ENCODE measurements around the gene EPHA7. TPM values are rescaled to one million over a fixed set of nuclear protein-coding genes. Genes with fewer than 3 reads are reported as not detected.

Gene EPHA7
- total RNA-seq, 1 donor from 2014 or later, result 0.13 TPM

DNA sequence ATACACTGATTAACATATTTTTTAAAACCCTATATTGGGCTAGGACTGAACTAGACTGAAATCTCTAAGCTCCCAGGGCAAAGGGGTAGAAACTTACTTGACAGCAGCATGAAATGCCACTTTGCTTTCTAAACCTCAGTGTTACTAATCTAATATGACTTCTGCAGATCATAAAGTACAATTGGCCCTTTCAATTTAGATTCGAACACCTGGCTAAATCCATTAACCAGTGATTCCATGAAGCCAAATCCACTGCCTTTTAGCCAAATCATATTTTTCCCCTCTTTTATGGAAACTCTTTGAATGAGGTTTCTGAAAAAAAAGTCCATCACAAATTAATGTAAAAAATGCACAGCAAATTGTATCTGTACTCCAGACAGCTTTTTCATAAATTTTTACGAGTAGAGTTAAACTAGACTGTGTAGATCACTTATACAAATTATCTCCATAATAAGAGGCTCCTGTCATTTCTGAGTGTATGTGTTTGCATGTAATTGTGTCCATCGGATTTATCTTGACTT is 25.7 kb downstream of the EPHA7 start:
- no peak for DNase-seq (ENCODE audit: low read depth, low spot score)

DNA sequence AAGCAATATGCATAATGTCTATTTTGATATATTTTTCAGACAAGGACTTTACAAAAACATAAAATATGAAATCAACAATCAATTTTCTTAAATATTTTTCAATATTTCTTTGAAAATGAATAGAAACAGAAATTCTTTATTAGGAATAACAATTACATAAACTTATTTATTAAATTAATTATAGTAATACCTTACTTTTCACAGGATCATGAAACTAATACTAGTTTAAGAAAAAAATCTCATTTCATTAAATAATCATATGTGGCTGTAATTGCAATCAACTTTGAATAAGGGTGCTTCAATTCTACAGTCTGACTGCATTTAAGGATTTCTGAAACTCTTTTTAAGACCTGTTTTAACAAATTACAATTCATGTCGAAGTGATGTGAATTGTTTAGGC is 26.6 kb downstream of the EPHA7 start:
- DNase-seq (ENCODE audit: low read depth, low spot score), result no peak

DNA sequence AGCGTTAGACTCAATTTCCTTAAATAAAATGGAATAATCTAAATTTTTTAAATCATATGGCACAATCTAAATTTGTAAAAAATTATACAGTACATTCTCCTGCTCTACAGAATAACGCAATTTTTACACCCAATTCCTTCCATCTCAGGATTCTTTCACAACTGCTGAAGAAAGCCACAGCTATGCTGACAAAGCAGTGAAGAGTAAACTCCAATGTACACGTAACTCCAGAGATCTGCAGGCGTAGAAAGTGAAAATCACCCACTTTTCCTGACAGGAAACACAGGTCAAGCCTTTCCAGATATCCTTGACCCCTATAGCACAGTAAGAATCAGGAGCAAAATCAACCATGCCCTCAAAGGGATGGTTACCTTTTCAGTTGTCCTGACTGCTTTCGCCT is 27.4 kb downstream of the EPHA7 start:
- DNase-seq (ENCODE audit: low read depth, low spot score), result no peak

GRCh38 chr6:93389192-93389591 is 30.2 kb downstream of the EPHA7 start:
- no peak for DNase-seq (ENCODE audit: low read depth, low spot score)

DNA sequence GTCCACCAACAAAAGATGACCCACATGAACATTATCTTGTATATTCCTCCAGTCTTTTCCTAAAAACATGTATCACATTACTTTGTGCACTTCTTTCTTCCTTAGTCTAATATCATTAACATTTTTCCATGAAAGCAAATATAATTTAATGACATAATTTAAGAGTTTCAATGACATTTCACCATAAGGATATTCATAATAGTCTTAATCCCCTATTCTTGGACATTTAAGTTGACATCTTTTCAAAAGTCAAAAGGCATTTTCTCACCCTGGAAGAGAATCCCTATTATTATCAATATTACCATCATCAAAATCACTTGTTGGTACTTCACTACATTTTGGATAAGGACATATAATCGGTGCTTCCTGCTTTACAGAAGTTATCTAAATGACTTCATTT is 31.3 kb downstream of the EPHA7 start:
- DNase-seq (ENCODE audit: low read depth, low spot score), result no peak

DNA sequence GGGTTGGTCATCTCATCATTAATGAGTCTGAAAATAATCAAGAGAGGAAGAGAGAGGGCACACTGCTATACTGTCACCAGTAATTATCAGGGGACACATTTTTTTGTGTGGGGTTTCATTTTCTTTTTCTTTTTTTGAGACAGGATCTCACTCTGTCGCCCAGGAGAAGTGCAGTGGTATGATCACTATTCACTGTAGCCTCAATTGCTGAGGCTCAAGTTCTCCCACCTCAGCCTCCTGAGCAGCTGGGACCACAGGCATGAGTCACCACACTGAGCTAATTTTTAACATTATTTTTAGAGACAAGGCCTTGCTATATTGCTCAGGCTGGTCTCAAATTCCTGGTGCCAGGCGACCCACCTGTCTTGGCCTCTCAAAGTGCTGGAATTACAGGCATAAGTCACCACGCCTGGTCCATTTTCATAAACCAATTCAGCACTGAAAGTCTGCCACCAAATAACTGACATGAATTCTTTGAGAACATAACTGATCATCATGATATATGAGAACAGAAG is 43.3 kb downstream of the EPHA7 start:
- DNase-seq (ENCODE audit: low read depth, low spot score), result no peak

DNA sequence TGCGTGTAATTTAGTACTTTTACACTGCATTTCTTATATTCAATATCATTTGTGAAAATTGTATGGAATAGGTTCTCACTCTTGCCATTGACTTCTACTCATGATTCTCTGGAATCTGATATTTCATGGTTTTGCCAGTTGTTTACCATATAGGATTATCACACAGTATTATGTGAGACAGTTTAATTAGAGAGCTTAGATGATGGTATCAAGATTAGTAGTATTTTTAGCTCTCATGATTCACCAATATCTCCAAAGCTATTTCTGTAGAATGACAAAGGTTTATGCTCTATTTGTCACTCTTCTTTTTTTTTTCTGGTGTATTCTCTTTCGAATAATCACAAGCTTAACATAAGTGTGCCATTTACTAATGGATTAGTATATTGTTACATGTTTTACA is 45.9 kb downstream of the EPHA7 start:
- DNase-seq (ENCODE audit: low read depth, low spot score), result no peak

GRCh38 chr6:93371756-93372155 is 47.6 kb downstream of the EPHA7 start:
- no peak for DNase-seq (ENCODE audit: low read depth, low spot score)

DNA sequence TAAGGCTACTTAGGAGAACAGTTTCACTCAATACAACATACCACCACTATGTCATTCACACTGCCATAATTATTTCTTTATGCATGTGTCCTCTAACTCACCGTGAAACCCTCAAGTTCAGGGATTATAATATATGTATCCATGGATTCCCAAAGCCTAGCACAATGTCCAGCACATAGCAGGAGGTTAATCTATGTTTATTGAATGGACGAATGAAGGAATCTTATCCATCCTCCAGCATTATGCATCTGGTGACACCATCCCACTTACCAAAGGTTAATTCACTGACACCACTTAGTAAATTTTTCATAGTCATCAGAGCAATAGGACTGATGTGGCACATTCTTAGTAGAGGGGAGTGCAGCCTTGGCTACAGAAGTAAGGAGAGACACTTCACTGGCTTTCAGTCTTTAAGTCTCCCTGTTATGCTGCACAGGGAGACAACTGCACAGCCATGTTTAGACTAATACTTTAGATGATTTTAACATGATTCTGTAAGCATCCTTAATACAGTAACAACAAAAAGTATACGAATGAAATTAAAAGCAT is 49.7 kb downstream of the EPHA7 start:
- no peak for DNase-seq (ENCODE audit: low read depth, low spot score)

GRCh38 chr6:93366506-93366905 is 52.9 kb downstream of the EPHA7 start:
- DNase-seq (ENCODE audit: low read depth, low spot score), result no peak

- no peak for DNase-seq (ENCODE audit: low read depth, low spot score)
Observed at GRCh38 chr6:93365445-93365844, 53.9 kb downstream of the EPHA7 start.

DNA sequence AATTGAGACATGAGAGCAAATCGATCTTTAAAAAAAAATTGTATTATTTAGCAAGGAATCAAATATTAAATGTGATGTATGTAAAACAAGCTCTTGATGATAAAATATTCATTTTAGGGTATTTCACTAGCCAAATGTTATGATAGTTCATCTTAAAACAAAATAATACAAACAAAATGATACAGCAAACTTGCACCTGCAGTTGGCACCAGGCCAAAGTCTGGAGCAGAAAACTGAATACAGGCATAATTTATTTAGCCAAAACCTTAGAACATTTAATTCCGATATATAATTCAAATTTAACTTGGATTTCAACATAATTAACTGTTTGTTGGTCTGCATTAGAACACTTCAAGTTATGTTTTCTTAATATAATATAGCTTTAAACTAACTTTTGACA is 60.9 kb downstream of the EPHA7 start:
- no peak for DNase-seq (ENCODE audit: low read depth, low spot score)

- no peak for DNase-seq (ENCODE audit: low read depth, low spot score)
Observed at GRCh38 chr6:93352604-93353003, 66.8 kb downstream of the EPHA7 start.

- DNase-seq (ENCODE audit: low read depth, low spot score), result no peak
Observed at GRCh38 chr6:93351222-93351621, 68.1 kb downstream of the EPHA7 start.

- DNase-seq (ENCODE audit: low read depth, low spot score), result no peak
Observed at GRCh38 chr6:93350774-93351173, 68.6 kb downstream of the EPHA7 start.

DNA sequence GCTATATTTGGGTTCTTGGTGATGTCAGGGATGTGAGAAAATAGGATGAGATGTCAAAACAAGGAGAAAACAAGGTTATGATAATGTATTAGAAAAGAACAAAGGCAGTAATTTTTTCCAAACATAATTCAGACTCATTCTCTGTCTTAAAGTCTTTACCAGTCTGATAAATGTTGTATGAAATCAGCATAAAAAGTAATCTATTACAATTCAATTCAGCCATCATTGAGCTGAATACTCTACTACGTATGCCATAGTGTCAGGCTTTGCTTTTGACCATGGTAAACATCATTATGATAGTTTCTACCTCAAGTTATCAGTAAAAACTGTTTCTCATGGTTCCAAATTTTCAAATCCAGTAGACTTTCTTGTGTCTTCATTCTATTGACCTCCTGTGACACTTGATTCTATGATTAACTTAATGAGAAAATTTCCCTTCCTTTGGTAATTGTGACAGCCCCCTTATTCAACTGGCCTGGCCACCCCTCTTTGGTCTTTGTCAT is 75.0 kb downstream of the EPHA7 start:
- DNase-seq (ENCODE audit: low read depth, low spot score), result no peak

- DNase-seq (ENCODE audit: low read depth, low spot score), result no peak
Observed at GRCh38 chr6:93343476-93343875, 75.9 kb downstream of the EPHA7 start.

DNA sequence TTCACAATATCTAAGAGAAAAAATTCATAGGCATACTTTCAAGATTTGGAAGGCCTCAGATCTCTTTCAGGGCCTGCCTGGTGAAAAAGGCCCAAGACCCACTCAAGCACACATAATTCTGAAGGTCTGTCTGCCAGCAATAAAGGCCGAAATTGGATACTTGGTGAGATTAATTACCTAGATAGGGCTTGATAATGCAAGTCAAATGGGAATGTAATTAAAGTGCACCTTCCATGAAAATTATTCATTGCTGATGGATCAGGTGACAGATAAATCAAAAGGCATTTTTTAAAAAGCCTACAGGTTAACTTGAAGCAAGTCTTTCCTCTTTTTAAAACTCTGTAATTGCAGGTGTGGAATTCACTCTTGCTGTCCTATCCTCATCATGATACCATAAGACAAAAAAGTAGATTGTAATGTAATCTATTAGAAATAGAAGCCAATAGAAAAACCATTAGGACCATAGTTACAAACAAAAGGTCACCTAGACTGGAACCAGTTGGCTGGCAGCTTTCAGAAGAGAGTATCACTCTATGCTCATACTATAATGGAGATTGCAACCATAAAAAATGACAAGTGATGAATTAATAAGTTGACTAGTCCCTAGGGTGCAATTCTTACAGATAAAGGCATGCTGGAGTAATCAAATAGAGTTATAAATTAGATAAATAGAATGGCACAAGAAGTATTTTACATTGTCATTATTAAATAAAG is 77.3 kb downstream of the EPHA7 start:
- DNase-seq (ENCODE audit: low read depth, low spot score), result no peak

DNA sequence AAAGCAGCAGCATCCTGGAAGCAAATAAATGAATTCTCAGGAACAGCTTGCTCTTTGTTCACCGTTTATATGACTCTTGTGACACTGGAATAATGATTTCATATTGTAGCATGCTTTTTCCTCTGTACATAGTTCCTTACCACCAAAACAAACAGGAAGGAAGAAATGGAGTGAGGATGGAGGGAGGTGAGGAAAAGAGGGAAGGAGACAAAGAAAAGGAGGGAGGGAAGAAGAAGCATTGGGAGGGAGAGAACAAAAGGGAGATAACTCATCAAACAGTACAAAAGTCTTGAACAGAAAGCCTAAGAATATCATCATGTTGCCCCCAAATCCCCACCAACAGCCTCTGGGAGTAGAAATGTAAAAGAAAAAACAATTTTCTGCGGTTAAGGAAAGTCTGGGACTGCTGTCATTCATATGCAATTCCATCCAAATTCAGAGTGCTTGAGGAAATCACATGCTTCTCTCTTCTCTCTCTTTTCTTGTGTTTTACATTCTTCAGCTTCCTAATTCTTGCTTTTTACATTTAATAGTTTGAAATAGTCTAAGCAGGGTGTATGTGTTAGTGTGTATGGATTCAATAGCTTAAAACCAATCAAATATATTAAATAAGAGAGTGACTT is 81.5 kb downstream of the EPHA7 start:
- DNase-seq (ENCODE audit: low read depth, low spot score), result no peak

- no peak for DNase-seq (ENCODE audit: low read depth, low spot score)
Observed at GRCh38 chr6:93337014-93337413, 82.3 kb downstream of the EPHA7 start.

GRCh38 chr6:93329301-93330000 is 89.9 kb downstream of the EPHA7 start:
- no peak for DNase-seq (ENCODE audit: low read depth, low spot score)

DNA sequence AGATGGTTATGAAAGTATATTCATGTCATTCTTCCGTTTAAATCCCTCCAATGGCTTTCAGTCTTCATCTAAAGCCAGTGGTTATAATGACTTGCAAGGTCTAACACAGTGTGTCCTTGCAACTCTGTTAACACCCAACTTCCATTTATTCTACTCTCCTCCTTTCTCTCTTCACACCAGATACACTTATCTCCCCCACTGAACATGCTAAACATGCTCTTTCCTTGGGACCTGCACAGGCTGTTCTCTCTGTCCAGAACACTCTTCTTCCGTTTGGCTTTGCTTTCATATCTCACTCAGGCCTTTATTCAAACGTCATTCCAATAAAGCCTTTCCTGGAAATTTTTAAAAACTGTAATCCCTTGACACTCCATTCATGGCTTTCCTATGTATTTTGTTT is 91.5 kb downstream of the EPHA7 start:
- DNase-seq (ENCODE audit: low read depth, low spot score), result no peak

Measured in pulmonary artery endothelial cell (primary cell).